SK-N-MC (cell line): Measurements from ENCODE around the gene PRKG1.

Source experiments
- EZH2 ChIP-seq: fragments of 200-600 bp; sonication (generic); IDR thresholded peaks from one replicate; pipeline ENCODE4 v1.6.1; 2017; ENCODE audit warnings: antibody characterized with exemption
- POLR2AphosphoS5 ChIP-seq: IDR thresholded peaks from 2 replicates; pipeline ENCODE4 v1.6.1; 2012; ENCODE audit warnings: mild to moderate bottlenecking, low read depth, low read length, borderline replicate concordance

DNA sequence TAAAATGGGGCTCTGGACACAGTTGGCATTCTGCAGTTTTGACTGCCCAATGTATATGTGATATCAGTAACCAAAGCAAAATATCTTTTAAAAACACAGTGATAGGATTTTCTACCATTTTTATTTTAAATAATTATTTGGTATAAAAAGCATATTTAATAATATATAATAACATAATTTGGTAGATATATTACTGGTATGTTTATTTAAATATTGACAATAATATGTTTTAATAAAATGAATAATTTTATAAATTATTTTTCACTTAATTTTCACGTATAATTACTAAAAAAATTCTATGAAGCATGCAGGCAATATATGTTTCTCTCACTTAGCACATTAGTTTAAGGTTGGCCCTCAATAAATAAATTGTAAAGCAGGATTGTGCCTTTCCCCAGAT lies 269.1 kb downstream of the PRKG1 start:
- TF ChIP-seq EZH2: no peak
- no peak for TF ChIP-seq POLR2AphosphoS5
